GM12892 (cell line): Measurements from ENCODE around the gene PARG.
"Not testable (repeated sequence)": the region's sequence is repeated elsewhere in the genome, so short reads cannot be mapped to it uniquely, and the experiment has no call there.

Experiments
- POLR2A ChIP-seq: IDR thresholded peaks from 2 replicates; pipeline ENCODE4 v1.6.1; 2011; ENCODE audit warnings: low read depth, low read length, control low read depth
- TAF1 ChIP-seq: IDR thresholded peaks from 2 replicates; pipeline ENCODE4 v1.6.1; 2011; ENCODE audit warnings: low read depth, mild to moderate bottlenecking, control low read depth, low read length, borderline replicate concordance

- not testable (repeated sequence) for TF ChIP-seq TAF1, POLR2A
These were observed 92.3 kb downstream of the PARG start for GRCh38 chr10:49849520-49849919.
